Measurements from ENCODE around the gene KRT23. TPM values are rescaled to one million over a fixed set of nuclear protein-coding genes. Genes with fewer than 3 reads are reported as not detected.

Gene KRT23
- total and polyA plus RNA-seq, 2 of the 13 experiments (the other 11 are each of a cell fraction or from before 2014, with no cell fraction given): 24.7 to 51.1 TPM

DNA sequence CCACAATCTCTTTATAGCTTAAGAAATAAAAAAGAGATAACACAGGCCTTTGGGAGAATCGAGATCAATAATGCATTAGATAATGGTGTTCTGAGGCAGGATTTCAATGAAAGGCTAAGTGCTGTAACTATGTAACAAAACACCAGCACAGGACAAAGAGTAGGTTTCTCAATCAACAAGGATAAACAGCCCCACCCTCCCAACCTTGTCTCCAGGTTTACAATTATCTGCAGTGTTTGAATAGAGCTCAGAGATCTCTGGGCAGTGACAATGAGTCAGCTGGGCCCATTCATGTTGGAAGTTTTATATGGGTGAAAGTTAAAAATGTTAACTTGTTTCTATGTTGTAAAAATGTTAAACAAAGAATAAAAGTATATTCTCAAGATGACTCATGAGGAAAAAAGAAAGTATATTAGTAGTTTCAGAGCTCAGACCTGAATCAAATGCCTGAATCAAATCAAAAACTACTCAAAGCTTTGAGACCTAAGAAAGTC is 35.4 kb downstream of the KRT23 start (continued):
- TF ChIP-seq, protein P1, sequence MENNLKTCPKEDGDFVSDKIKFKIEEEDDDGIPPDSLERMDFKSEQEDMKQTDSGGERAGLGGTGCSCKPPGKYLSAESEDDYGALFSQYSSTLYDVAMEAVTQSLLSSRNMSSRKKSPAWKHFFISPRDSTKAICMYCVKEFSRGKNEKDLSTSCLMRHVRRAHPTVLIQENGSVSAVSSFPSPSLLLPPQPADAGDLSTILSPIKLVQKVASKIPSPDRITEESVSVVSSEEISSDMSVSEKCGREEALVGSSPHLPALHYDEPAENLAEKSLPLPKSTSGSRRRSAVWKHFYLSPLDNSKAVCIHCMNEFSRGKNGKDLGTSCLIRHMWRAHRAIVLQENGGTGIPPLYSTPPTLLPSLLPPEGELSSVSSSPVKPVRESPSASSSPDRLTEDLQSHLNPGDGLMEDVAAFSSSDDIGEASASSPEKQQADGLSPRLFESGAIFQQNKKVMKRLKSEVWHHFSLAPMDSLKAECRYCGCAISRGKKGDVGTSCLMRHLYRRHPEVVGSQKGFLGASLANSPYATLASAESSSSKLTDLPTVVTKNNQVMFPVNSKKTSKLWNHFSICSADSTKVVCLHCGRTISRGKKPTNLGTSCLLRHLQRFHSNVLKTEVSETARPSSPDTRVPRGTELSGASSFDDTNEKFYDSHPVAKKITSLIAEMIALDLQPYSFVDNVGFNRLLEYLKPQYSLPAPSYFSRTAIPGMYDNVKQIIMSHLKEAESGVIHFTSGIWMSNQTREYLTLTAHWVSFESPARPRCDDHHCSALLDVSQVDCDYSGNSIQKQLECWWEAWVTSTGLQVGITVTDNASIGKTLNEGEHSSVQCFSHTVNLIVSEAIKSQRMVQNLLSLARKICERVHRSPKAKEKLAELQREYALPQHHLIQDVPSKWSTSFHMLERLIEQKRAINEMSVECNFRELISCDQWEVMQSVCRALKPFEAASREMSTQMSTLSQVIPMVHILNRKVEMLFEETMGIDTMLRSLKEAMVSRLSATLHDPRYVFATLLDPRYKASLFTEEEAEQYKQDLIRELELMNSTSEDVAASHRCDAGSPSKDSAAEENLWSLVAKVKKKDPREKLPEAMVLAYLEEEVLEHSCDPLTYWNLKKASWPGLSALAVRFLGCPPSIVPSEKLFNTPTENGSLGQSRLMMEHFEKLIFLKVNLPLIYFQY (CRISPR knock-in tag; IDR thresholded peaks at IDR 0.05; ENCODE audit: borderline replicate concordance): peak; percentile 61; the same call in 1 of the 2 replicates
- TF ChIP-seq, protein P2, sequence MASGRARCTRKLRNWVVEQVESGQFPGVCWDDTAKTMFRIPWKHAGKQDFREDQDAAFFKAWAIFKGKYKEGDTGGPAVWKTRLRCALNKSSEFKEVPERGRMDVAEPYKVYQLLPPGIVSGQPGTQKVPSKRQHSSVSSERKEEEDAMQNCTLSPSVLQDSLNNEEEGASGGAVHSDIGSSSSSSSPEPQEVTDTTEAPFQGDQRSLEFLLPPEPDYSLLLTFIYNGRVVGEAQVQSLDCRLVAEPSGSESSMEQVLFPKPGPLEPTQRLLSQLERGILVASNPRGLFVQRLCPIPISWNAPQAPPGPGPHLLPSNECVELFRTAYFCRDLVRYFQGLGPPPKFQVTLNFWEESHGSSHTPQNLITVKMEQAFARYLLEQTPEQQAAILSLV (CRISPR knock-in tag; IDR thresholded peaks at IDR 0.05; ENCODE audit: borderline replicate concordance): no peak
- TF ChIP-seq NONO (IDR thresholded peaks at IDR 0.05): no peak
- peak; percentile 72 for TF ChIP-seq NONO (CRISPR knock-in tag; conservative IDR thresholded peaks at IDR 0.05)
- TF ChIP-seq, protein P3, sequence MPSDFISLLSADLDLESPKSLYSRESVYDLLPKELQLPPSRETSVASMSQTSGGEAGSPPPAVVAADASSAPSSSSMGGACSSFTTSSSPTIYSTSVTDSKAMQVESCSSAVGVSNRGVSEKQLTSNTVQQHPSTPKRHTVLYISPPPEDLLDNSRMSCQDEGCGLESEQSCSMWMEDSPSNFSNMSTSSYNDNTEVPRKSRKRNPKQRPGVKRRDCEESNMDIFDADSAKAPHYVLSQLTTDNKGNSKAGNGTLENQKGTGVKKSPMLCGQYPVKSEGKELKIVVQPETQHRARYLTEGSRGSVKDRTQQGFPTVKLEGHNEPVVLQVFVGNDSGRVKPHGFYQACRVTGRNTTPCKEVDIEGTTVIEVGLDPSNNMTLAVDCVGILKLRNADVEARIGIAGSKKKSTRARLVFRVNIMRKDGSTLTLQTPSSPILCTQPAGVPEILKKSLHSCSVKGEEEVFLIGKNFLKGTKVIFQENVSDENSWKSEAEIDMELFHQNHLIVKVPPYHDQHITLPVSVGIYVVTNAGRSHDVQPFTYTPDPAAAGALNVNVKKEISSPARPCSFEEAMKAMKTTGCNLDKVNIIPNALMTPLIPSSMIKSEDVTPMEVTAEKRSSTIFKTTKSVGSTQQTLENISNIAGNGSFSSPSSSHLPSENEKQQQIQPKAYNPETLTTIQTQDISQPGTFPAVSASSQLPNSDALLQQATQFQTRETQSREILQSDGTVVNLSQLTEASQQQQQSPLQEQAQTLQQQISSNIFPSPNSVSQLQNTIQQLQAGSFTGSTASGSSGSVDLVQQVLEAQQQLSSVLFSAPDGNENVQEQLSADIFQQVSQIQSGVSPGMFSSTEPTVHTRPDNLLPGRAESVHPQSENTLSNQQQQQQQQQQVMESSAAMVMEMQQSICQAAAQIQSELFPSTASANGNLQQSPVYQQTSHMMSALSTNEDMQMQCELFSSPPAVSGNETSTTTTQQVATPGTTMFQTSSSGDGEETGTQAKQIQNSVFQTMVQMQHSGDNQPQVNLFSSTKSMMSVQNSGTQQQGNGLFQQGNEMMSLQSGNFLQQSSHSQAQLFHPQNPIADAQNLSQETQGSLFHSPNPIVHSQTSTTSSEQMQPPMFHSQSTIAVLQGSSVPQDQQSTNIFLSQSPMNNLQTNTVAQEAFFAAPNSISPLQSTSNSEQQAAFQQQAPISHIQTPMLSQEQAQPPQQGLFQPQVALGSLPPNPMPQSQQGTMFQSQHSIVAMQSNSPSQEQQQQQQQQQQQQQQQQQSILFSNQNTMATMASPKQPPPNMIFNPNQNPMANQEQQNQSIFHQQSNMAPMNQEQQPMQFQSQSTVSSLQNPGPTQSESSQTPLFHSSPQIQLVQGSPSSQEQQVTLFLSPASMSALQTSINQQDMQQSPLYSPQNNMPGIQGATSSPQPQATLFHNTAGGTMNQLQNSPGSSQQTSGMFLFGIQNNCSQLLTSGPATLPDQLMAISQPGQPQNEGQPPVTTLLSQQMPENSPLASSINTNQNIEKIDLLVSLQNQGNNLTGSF (CRISPR knock-in tag; IDR thresholded peaks at IDR 0.05): no peak
- TF ChIP-seq MAZ (IDR thresholded peaks at IDR 0.05; ENCODE audit: borderline replicate concordance, low read depth, low read length): peak; percentile 82; the same call in 1 of the 2 replicates
- TF ChIP-seq MAZ (CRISPR knock-in tag; IDR thresholded peaks at IDR 0.05; ENCODE audit: low read depth): no peak; the same call in 1 of the 2 replicates
- no peak for TF ChIP-seq ZNF230 (CRISPR knock-in tag; IDR thresholded peaks at IDR 0.05)
- TF ChIP-seq NFATC3 (CRISPR knock-in tag; IDR thresholded peaks at IDR 0.05): no peak
- no peak for TF ChIP-seq KLF13 (CRISPR knock-in tag; IDR thresholded peaks at IDR 0.05)
- no peak for TF ChIP-seq U2AF1 (optimal IDR thresholded peaks at IDR 0.05; ENCODE audit: low read depth, low read length)
- TF ChIP-seq, protein P4, sequence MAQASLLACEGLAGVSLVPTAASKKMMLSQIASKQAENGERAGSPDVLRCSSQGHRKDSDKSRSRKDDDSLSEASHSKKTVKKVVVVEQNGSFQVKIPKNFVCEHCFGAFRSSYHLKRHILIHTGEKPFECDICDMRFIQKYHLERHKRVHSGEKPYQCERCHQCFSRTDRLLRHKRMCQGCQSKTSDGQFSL (CRISPR knock-in tag; IDR thresholded peaks at IDR 0.05): 0 out of 2 replicates have a peak, but pooled peaks have one; percentile 32
- peak; percentile 95 for TF ChIP-seq FOXK2 (IDR thresholded peaks at IDR 0.05)
- peak; percentile 63; the same call in 1 of the 2 replicates for TF ChIP-seq ZNF124 (CRISPR knock-in tag; IDR thresholded peaks at IDR 0.05)
- TF ChIP-seq SMARCC2 (IDR thresholded peaks at IDR 0.05): peak; percentile 86; the same call in 1 of the 2 replicates
- peak; percentile 95 for TF ChIP-seq HDAC2 (CRISPR knock-in tag; IDR thresholded peaks at IDR 0.05)
- no peak for TF ChIP-seq ZNF350 (CRISPR knock-in tag; IDR thresholded peaks at IDR 0.05; ENCODE audit: borderline replicate concordance, low read depth)
- TF ChIP-seq, protein P5, sequence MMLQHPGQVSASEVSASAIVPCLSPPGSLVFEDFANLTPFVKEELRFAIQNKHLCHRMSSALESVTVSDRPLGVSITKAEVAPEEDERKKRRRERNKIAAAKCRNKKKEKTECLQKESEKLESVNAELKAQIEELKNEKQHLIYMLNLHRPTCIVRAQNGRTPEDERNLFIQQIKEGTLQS (CRISPR knock-in tag; IDR thresholded peaks at IDR 0.05): peak; percentile 68
